OCI-LY7 (cell line): ENCODE results near the gene PYHIN1.

Experiments
- EZH2phosphoT487 ChIP-seq: fragments of 200-600 bp; sonication (generic); IDR thresholded peaks from 2 replicates; pipeline ENCODE4 v1.6.1; 2018; ENCODE audit warnings: low read depth, borderline replicate concordance, mild to moderate bottlenecking, mixed run types, antibody characterized with exemption, low read length, moderate library complexity, mixed read lengths
- TF ChIP-seq, protein P1 (sequence below): fragments of 200-600 bp; sonication (generic); conservative IDR thresholded peaks from 2 replicates; pipeline ENCODE4 v1.5.1; 2014; ENCODE audit warnings: mild to moderate bottlenecking, antibody characterized with exemption, low read length, moderate library complexity, mixed read lengths

GRCh38 chr1:158962983-158963382 is 31.6 kb downstream of the PYHIN1 start:
- TF ChIP-seq, protein P1, sequence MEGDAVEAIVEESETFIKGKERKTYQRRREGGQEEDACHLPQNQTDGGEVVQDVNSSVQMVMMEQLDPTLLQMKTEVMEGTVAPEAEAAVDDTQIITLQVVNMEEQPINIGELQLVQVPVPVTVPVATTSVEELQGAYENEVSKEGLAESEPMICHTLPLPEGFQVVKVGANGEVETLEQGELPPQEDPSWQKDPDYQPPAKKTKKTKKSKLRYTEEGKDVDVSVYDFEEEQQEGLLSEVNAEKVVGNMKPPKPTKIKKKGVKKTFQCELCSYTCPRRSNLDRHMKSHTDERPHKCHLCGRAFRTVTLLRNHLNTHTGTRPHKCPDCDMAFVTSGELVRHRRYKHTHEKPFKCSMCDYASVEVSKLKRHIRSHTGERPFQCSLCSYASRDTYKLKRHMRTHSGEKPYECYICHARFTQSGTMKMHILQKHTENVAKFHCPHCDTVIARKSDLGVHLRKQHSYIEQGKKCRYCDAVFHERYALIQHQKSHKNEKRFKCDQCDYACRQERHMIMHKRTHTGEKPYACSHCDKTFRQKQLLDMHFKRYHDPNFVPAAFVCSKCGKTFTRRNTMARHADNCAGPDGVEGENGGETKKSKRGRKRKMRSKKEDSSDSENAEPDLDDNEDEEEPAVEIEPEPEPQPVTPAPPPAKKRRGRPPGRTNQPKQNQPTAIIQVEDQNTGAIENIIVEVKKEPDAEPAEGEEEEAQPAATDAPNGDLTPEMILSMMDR = no peak
- TF ChIP-seq EZH2phosphoT487 = no peak
